GM12878 (cell line): Measurements from ENCODE around the gene ATG4B. TPM values are rescaled to one million over a fixed set of nuclear protein-coding genes. Genes with fewer than 3 reads are reported as not detected.
A peak's percentile ranks its signal among the peaks of the same experiment; 100 is the strongest.

Experiments
- ATF3 ChIP-seq: IDR thresholded peaks from 2 replicates; pipeline ENCODE4 v1.6.1; 2011; ENCODE audit warnings: low read depth, mild to moderate bottlenecking, low read length, moderate library complexity, borderline replicate concordance; ENCODE audit errors: extremely low read depth
- BCL11A ChIP-seq: IDR thresholded peaks from 2 replicates; pipeline ENCODE4 v1.6.1; 2011; ENCODE audit warnings: low read depth, low read length
- CBX3 ChIP-seq: fragments of 200-600 bp; sonication (generic); IDR thresholded peaks from 2 replicates; pipeline ENCODE4 v1.6.1; 2016; ENCODE audit warnings: low read depth, borderline replicate concordance
- CBX5 ChIP-seq: sonication (generic); IDR thresholded peaks from 2 replicates; pipeline ENCODE4 v1.6.1; 2016; ENCODE audit warnings: low read depth, moderate library complexity, mild to moderate bottlenecking, inconsistent platforms
- CEBPB ChIP-seq, 2 experiments: fragments of 150-350 bp in 1 of 2; IDR thresholded peaks; 2 replicates each; pipeline ENCODE4 v1.6.1; 2012 to 2014; ENCODE audit warnings: low read depth in 2 of 2, low read length in 2 of 2, borderline replicate concordance in 1 of 2, inconsistent platforms in 1 of 2
- E2F4 ChIP-seq: IDR thresholded peaks from 2 replicates; pipeline ENCODE4 v1.6.1; 2012; ENCODE audit warnings: low read depth, low read length, improper control_type of control experiment
- ESRRA ChIP-seq: IDR thresholded peaks from 2 replicates; pipeline ENCODE4 v1.6.1; 2012; ENCODE audit warnings: mild to moderate bottlenecking, low read length, improper control_type of control experiment
- FOS ChIP-seq: IDR thresholded peaks from 3 replicates; pipeline ENCODE4 v1.6.1; 2011; ENCODE audit warnings: borderline replicate concordance; ENCODE audit not compliant: insufficient read length; ENCODE audit errors: extremely low read depth
- KLF5 ChIP-seq: fragments of 450-650 bp; IDR thresholded peaks from 2 replicates; pipeline ENCODE4 v1.6.1; 2014; ENCODE audit warnings: mild to moderate bottlenecking; ENCODE audit not compliant: partially characterized antibody
- MTA2 ChIP-seq: fragments of 450-650 bp; IDR thresholded peaks from 2 replicates; pipeline ENCODE4 v1.6.1; 2016; ENCODE audit warnings: low read depth, mild to moderate bottlenecking, moderate library complexity
- MXI1 ChIP-seq: fragments of 150-350 bp; IDR thresholded peaks from 2 replicates; pipeline ENCODE4 v1.6.1; 2011; ENCODE audit warnings: low read depth, mild to moderate bottlenecking, inconsistent platforms, low read length, improper control_type of control experiment
- MYB ChIP-seq: fragments of 150-350 bp; IDR thresholded peaks from 2 replicates; pipeline ENCODE4 v1.6.1; 2014; ENCODE audit warnings: mild to moderate bottlenecking, low read depth, low read length, borderline replicate concordance
- NR2F1 ChIP-seq: fragments of 450-650 bp; conservative IDR thresholded peaks from 2 replicates; pipeline ENCODE4 v1.6.1; 2017; ENCODE audit warnings: mild to moderate bottlenecking
- PAX8 ChIP-seq: fragments of 450-650 bp; IDR thresholded peaks from 2 replicates; pipeline ENCODE4 v1.6.1; 2017; ENCODE audit warnings: mild to moderate bottlenecking, moderate library complexity
- RCOR1 ChIP-seq: conservative IDR thresholded peaks from 2 replicates; pipeline ENCODE4 v1.6.1; 2012; ENCODE audit warnings: low read depth, low read length, improper control_type of control experiment
- RELB ChIP-seq: fragments of 450-650 bp; IDR thresholded peaks from 2 replicates; pipeline ENCODE4 v1.6.1; 2017; ENCODE audit warnings: low read depth, mild to moderate bottlenecking, moderate library complexity
- RFX5 ChIP-seq: IDR thresholded peaks from 2 replicates; pipeline ENCODE4 v1.6.1; 2011; ENCODE audit warnings: low read depth, low read length, improper control_type of control experiment
- SMC3 ChIP-seq: IDR thresholded peaks from 2 replicates; pipeline ENCODE4 v1.6.1; 2011; ENCODE audit warnings: low read length, improper control_type of control experiment, borderline replicate concordance
- SPI1 ChIP-seq: IDR thresholded peaks from 2 replicates; pipeline ENCODE4 v1.6.1; 2011; ENCODE audit warnings: low read depth, mild to moderate bottlenecking, low read length, moderate library complexity, borderline replicate concordance; ENCODE audit not compliant: insufficient read depth
- TAF1 ChIP-seq: IDR thresholded peaks from 2 replicates; pipeline ENCODE4 v1.6.1; 2011; ENCODE audit warnings: mild to moderate bottlenecking, low read depth, low read length, borderline replicate concordance
- ZNF622 ChIP-seq: fragments of 450-650 bp; IDR thresholded peaks from 2 replicates; pipeline ENCODE4 v1.6.1; 2017; ENCODE audit warnings: mild to moderate bottlenecking, inconsistent platforms
- polyA plus RNA-seq, 11 experiments: library from polyadenylated mRNA; depleted of rRNA in 4 of 11; unstranded in 6 of 11; stranded (reverse) in 5 of 11; fragments of >200 nt; fragmentation: Nextera tagmentation in 4 of 11; fragmentation: Illumina TruSeq in 1 of 11; extraction: Ambion mirVana in 4 of 11; extraction: Trizol in 1 of 11; gene quantifications; 1 replicate in 1 of 11; 2 replicates in 10 of 11; pipeline versions ENCODE4 v1.2.1 to v1.2.3, GENCODE V29; 2011 to 2016; ENCODE audit warnings: inconsistent platforms in 2 of 11, missing spikeins in 2 of 11, low read depth in 1 of 11
- total RNA-seq, 4 experiments: library from RNA; depleted of rRNA in 3 of 4; stranded (reverse); fragments of >200 nt in 3 of 4; fragmentation: Illumina TruSeq in 1 of 4; extraction: Trizol in 1 of 4; gene quantifications; 2 replicates each; pipeline versions ENCODE4 v1.2.1 to v1.2.3, GENCODE V29; 2013 to 2021
- TF ChIP-seq, protein P1 (sequence below): fragments of 450-650 bp; formaldehyde crosslinking; IDR thresholded peaks from 2 replicates; pipeline ENCODE4 v1.4.0; 2020; ENCODE audit warnings: mild to moderate bottlenecking, moderate library complexity

Gene ATG4B
- total and polyA plus RNA-seq, 10 of the 15 experiments (the other 5 are each of a cell fraction or from before 2014, with no cell fraction given), result 5.8 to 84.1 (median 64.9) TPM

GRCh38 chr2:241686650-241687425, 49.3 kb downstream of the ATG4B start, which contains the start of gene DTYMK (continued):
- TF ChIP-seq CBX3, result no peak
- TF ChIP-seq RELB, result peak; percentile 53; the same call in 1 of the 2 replicates
- peak; percentile 88 for TF ChIP-seq NR2F1
- 0 out of 2 replicates have a peak, but pooled peaks have one; percentile 35 for TF ChIP-seq RCOR1
- TF ChIP-seq MXI1, result peak; percentile 85
- no peak for TF ChIP-seq FOS
- no peak for TF ChIP-seq ESRRA
- no peak for TF ChIP-seq MYB
- TF ChIP-seq, protein P1, sequence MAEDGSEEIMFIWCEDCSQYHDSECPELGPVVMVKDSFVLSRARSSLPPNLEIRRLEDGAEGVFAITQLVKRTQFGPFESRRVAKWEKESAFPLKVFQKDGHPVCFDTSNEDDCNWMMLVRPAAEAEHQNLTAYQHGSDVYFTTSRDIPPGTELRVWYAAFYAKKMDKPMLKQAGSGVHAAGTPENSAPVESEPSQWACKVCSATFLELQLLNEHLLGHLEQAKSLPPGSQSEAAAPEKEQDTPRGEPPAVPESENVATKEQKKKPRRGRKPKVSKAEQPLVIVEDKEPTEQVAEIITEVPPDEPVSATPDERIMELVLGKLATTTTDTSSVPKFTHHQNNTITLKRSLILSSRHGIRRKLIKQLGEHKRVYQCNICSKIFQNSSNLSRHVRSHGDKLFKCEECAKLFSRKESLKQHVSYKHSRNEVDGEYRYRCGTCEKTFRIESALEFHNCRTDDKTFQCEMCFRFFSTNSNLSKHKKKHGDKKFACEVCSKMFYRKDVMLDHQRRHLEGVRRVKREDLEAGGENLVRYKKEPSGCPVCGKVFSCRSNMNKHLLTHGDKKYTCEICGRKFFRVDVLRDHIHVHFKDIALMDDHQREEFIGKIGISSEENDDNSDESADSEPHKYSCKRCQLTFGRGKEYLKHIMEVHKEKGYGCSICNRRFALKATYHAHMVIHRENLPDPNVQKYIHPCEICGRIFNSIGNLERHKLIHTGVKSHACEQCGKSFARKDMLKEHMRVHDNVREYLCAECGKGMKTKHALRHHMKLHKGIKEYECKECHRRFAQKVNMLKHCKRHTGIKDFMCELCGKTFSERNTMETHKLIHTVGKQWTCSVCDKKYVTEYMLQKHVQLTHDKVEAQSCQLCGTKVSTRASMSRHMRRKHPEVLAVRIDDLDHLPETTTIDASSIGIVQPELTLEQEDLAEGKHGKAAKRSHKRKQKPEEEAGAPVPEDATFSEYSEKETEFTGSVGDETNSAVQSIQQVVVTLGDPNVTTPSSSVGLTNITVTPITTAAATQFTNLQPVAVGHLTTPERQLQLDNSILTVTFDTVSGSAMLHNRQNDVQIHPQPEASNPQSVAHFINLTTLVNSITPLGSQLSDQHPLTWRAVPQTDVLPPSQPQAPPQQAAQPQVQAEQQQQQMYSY (CRISPR knock-in tag), result no peak
- no peak for TF ChIP-seq BCL11A
- no peak for TF ChIP-seq SPI1
- peak; percentile 55; the same call in 1 of the 2 replicates for TF ChIP-seq RFX5
- peak; percentile 61; the same call in 1 of the 2 replicates for TF ChIP-seq TAF1
- no peak for TF ChIP-seq SMC3
- no peak for TF ChIP-seq ZNF622
- no peak for TF ChIP-seq ATF3
- TF ChIP-seq CEBPB (IDR thresholded peaks at IDR 0.05; ENCODE audit: borderline replicate concordance in 1 of 2, low read depth in 2 of 2, low read length in 2 of 2), result no peak
- TF ChIP-seq PAX8, result no peak
- no peak for TF ChIP-seq CBX5
- peak; percentile 95 for TF ChIP-seq E2F4
- TF ChIP-seq MTA2, result no peak
- TF ChIP-seq KLF5, result no peak
